Right renal pelvis (tissue), 4 donors: ENCODE results near the gene ZBTB40. TPM values are rescaled to one million over a fixed set of nuclear protein-coding genes. Genes with fewer than 3 reads are reported as not detected.

ENCODE experiments used
- DNase-seq, 4 donors: peaks; one replicate each; pipeline ENCODE4 v3.0.0-alpha.2; 2013; ENCODE audit warnings: low read depth in 4 of 4, low spot score in 3 of 4, missing footprints in 1 of 4
- polyA plus RNA-seq, 4 donors: library from polyadenylated mRNA; unstranded; fragments of 120-200 nt; gene quantifications; one replicate each; pipeline ENCODE4 v1.2.1, GENCODE V29; 2013; ENCODE audit not compliant: insufficient read length in 4 of 4

ZBTB40 gene
- polyA plus RNA-seq, 4 donors, result 17.2 to 21.5 (median 20.4) TPM

DNA sequence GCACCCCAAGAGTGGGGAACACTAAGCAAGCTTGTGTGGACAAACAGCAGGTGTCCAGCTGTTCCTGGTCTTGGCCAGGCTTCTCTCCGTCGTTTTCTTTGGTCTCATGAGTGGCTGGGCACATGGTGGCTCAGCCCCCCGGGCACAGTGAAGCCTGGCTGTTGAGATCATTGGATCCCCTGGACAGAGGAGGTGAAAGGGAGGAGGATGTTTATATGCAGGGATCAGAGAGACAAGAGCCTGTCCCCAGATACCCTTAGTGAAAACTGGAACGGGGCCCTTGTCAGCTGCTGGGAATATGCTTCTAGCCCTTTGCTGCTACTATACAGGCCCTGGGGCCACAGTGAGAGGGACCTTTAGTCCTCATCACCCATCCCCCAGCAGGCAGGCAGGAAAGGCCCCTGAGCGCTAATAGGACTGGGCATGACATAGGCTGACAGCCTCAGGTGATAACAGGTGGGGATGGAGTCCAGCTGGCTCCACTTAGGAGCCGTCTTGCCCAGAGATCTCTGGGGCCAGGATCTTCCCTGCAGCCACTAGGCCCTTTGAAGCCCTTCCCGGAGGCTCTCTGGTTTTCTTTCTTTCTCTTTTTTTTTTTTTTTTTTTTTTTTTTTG, 128.0 kb downstream of the ZBTB40 start:
- no peak for DNase-seq

Other genes with a start within 250 kb of the ZBTB40 start
- 1 to 10 TPM; 1.2 to 3.3 (median 1.5) TPM for gene EPHA8, start 111.6 kb downstream of the ZBTB40 start, polyA plus RNA-seq
- 10 to 100 TPM; 12.6 to 16.1 (median 13.7) TPM for gene C1QA, start 184.8 kb downstream of the ZBTB40 start, polyA plus RNA-seq
- gene C1QC, start 191.8 kb downstream of the ZBTB40 start, polyA plus RNA-seq, result 10 to 100 TPM; 10.5 to 15.6 (median 13.6) TPM
- gene C1QB, start 201.4 kb downstream of the ZBTB40 start, polyA plus RNA-seq, result 10 to 100 TPM in 1 of 4 donors, 1 to 10 TPM in 3; 6.9 to 10.9 (median 9.1) TPM